Choroid plexus epithelial cell (primary cell): ENCODE measurements around the gene STARD3.

ENCODE experiments used
- DNase-seq: peaks from one replicate; pipeline ENCODE4 v3.0.0-alpha.2; 2010; ENCODE audit warnings: low read depth
- H3K4me3 ChIP-seq: 2 replicates; pipeline ENCODE4 v1.5.1; 2011; ENCODE audit warnings: low read depth, mild to moderate bottlenecking, control low read depth, low read length, moderate library complexity
- CTCF ChIP-seq: conservative IDR thresholded peaks from 2 replicates; pipeline ENCODE4 v1.5.1; 2011; ENCODE audit warnings: low read depth, mild to moderate bottlenecking, control low read depth, inconsistent platforms, low read length, moderate library complexity

STARD3 gene

DNA sequence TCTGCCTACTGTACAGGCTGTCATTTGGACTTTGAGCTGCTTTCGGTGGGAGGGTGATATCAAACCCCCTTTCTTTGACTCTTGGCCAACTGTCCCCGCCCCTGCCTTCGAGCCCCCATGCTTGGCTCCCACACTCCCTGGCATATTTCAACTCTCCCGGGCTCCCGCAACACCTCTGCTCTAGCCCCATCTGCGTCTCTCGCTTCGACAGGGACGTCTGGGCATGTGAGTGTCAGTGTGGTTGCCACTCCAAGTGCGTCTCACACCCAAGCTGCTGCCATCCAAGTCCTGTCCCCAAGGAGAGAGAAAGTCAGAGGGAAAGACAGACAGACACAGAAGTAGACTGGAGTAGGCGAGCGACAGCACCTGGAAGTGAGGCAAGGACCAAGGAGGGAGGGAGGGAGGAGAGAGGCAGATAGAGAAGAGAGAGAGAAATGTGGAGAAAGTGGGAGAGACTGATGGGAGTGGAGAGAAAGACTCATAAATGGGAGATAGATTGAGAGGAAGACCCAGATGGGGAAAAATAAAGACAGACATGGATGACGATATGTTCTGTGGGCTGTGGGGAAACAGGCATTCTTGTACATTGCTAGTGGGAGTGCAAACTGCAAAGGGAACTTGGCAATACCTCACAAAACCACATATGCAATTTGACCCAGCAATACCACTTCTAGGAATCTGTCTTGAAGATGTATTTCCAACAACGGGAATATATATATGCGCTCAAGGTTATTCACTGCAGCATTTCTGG, 11.8 kb downstream of the STARD3 start:
- peak; percentile 65 for DNase-seq
- TF ChIP-seq CTCF, result no peak

GRCh38 chr17:39650121-39650579, 13.2 kb downstream of the STARD3 start:
- no peak for DNase-seq
- no peak for TF ChIP-seq CTCF
- H3K4me3 ChIP-seq, result no peak overlapping the region

More for the DNA sequence above, 11.8 kb downstream of the STARD3 start:
- H3K4me3 ChIP-seq, result no peak overlapping the region

DNA sequence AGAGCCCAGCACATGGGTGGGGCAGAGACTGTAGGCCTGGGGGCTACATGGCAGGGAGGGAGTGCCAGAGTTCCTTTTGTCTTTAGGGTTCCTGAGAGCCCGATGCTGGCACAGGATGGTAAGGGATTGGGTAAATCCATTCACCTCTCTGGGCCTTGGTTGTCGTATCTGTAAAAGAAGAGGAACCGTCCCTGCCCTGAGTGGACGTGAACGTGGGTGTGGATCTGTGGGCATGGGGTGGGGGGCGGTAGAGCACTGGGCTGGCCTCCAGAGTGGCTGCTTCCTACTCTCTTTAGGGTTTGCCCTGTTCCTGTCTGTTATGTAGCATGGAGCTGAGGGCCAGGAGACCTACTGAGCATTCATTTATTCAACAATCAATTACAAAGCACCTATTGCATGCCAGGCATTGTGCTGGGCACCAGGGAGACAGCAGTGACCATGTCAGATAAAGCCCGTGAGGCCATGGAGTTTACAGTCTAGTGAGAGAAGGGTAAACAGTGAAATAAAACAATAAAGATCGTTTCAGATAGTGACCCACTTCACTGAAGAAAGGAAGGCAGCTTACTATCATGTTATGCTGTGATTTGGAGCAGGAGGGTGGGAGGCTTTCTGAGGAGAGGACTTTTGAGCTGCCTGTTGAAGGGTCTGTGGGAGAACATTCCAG, 15.1 kb downstream of the STARD3 start:
- no peak overlapping the region for H3K4me3 ChIP-seq
- no peak for DNase-seq
- TF ChIP-seq CTCF, result no peak

DNA sequence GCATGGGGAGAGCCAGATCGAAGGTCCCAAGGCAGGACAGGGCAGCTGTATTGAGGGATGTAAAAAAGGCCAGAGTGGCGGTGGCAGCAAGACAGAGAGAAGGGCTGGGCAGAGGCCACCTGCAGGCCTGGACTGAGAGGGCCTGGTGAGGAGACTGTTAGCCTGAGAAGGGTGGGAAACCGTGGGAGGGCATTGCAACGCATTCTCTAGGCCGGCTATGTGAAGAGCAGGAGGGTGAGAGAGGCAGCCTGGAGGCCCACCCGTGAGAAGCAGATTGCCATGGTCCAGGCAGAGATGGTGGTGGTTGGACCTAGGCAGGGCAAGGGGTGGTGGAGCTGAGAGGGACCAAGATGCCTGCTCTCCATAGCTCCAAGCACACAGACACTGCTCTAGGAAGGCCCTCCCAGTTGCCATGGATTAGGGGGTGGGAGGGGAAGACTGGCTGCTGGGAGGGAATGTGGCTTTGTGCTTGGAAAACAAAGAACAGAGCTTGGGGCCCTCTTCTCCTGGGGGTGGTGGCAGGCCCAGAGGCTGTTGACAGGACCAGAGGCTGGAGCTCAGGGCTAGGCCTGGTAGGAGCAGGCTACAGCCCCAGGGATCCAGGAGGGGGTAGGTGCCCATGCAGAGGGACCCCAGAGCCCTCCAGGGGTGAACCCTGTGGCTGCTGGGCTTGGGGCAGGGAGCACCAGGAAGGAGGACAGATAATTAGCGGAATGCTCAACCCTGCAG, 15.8 kb downstream of the STARD3 start:
- TF ChIP-seq CTCF, result no peak
- no peak overlapping the region for H3K4me3 ChIP-seq
- no peak for DNase-seq

GRCh38 chr17:39653316-39653661, 16.3 kb downstream of the STARD3 start:
- no peak for TF ChIP-seq CTCF
- H3K4me3 ChIP-seq, result no peak overlapping the region
- no peak for DNase-seq

DNA sequence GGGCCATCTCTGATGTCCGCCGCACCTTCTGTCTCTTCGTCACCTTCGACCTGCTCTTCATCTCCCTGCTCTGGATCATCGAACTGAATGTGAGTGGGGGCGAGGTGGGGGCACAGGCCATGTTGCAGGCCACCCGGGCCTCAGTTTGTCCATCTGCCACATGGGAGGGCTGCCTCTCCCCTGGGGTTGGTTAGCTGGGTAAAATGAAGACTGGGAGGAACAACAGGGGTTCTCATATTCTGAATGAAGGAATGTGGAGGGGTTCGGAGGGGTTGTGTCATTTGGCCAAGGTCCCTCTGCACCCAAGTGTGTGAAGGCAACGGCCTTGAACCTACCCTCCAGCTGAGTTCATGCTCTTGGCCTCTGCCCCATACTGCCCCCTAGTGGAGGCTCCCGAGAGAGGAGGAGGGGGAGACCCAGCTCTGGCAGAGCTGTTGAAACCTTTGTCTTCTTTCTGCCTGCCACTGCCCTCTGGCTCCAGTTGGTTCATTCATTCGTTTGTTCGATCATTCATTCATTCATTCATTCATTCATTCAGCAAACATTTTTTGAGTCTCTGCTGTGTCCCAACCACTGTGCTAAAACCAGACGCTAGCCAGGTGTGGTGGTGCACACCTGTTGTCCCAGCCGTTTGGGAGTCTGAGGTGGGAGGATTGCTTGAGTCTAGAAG, 16.9 kb downstream of the STARD3 start:
- peak; percentile 90 for TF ChIP-seq CTCF
- H3K4me3 ChIP-seq, result no peak overlapping the region
- DNase-seq, result peak; percentile 37
